ENCODE data around the gene L3MBTL4. TPM values are rescaled to one million over a fixed set of nuclear protein-coding genes. Genes with fewer than 3 reads are reported as not detected.

Gene L3MBTL4
- total RNA-seq, 1 experiment from 2014 or later, result not detected

DNA sequence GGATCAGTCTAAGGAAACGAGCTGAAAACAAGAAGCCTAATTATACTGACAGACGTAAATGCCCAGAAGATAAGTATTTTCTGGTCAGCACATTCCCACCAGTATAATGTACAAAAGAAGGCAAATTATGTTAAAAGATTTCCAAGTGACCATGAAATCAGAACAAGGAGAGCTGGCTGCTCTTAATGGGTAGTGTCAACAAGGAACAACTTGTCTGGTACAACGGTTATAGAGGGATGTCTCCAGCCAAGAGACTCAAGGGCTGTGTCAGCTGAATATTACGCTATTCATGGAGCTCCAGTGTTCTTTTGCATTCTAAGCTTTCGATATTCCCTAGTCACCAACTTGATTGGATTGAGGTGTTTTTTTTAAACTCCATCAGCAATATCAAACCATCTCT, 8.6 kb upstream of the L3MBTL4 start:
- DNase-seq (ENCODE audit: low spot score), result no peak

GRCh38 chr18:6414118-6414722, 491 bp downstream of the L3MBTL4 start:
- ChIA-PET POLR2A (ENCODE audit: low non-redundant PET) (no interaction called here), CTCF (no interaction called here)
- Histone ChIP-seq H3K27ac (ENCODE audit: low read depth, low read length, poor library complexity, severe bottlenecking) (no peak overlapping the region), H3K27me3 (replicated peaks; ENCODE audit: insufficient read depth, low read depth, low read length, poor library complexity) (no peaks in the 10 kb centered on the region), H3K36me3 (ENCODE audit: insufficient read depth, low read length, poor library complexity, severe bottlenecking) (no peaks in the 10 kb centered on the region), H3K9me3 (ENCODE audit: low read depth, low read length, poor library complexity, severe bottlenecking) (peaks cover 19% of the 10 kb centered on the region), H3K4me1 (ENCODE audit: insufficient read depth, low read length, poor library complexity, severe bottlenecking) (no peaks in the 10 kb centered on the region), H3K4me3 (ENCODE audit: low read depth, low read length, poor library complexity, severe bottlenecking) (no peak overlapping the region)
- intact Hi-C loops (cut with micrococcal nuclease; ENCODE audit: unreplicated experiment), result no loop called here
- TF ChIP-seq, protein P1, sequence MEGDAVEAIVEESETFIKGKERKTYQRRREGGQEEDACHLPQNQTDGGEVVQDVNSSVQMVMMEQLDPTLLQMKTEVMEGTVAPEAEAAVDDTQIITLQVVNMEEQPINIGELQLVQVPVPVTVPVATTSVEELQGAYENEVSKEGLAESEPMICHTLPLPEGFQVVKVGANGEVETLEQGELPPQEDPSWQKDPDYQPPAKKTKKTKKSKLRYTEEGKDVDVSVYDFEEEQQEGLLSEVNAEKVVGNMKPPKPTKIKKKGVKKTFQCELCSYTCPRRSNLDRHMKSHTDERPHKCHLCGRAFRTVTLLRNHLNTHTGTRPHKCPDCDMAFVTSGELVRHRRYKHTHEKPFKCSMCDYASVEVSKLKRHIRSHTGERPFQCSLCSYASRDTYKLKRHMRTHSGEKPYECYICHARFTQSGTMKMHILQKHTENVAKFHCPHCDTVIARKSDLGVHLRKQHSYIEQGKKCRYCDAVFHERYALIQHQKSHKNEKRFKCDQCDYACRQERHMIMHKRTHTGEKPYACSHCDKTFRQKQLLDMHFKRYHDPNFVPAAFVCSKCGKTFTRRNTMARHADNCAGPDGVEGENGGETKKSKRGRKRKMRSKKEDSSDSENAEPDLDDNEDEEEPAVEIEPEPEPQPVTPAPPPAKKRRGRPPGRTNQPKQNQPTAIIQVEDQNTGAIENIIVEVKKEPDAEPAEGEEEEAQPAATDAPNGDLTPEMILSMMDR (conservative IDR thresholded peaks at IDR 0.05; ENCODE audit: low read depth, low read length), result no peak
- DNase-seq (ENCODE audit: low spot score), result no peak
- no TSS peak for BruUV-seq (replicated peaks)

More for the DNA sequence above, 8.6 kb upstream of the L3MBTL4 start:
- TF ChIP-seq, protein P1 (conservative IDR thresholded peaks at IDR 0.05; ENCODE audit: low read depth, low read length), result no peak
- TF ChIP-seq EZH2 (IDR thresholded peaks at IDR 0.05; ENCODE audit: borderline replicate concordance, low read depth, low read length, poor library complexity, severe bottlenecking), result no peak
- intact Hi-C loops (cut with micrococcal nuclease; ENCODE audit: unreplicated experiment), result no loop called here
- no peaks in the 10 kb centered on the region for H3K27me3 ChIP-seq (replicated peaks; ENCODE audit: insufficient read depth, low read depth, low read length, poor library complexity)
- no peak overlapping the region for H3K27ac ChIP-seq (ENCODE audit: low read depth, low read length, poor library complexity, severe bottlenecking)
- peaks cover 31% of the 10 kb centered on the region for H3K9me3 ChIP-seq (ENCODE audit: low read depth, low read length, poor library complexity, severe bottlenecking)
- no peaks in the 10 kb centered on the region for H3K4me1 ChIP-seq (ENCODE audit: insufficient read depth, low read length, poor library complexity, severe bottlenecking)
- ChIA-PET CTCF (no interaction called here), POLR2A (ENCODE audit: low non-redundant PET) (no interaction called here)
- H3K4me3 ChIP-seq (ENCODE audit: low read depth, low read length, poor library complexity, severe bottlenecking), result no peak overlapping the region
- H3K36me3 ChIP-seq (ENCODE audit: insufficient read depth, low read length, poor library complexity, severe bottlenecking), result no peaks in the 10 kb centered on the region
- BruUV-seq (replicated peaks), result no TSS peak

- no peak overlapping the region for H3K4me3 ChIP-seq (ENCODE audit: low read depth, low read length, poor library complexity, severe bottlenecking)
- peaks cover 20% of the 10 kb centered on the region for H3K9me3 ChIP-seq (ENCODE audit: low read depth, low read length, poor library complexity, severe bottlenecking)
- no peaks in the 10 kb centered on the region for H3K27me3 ChIP-seq (replicated peaks; ENCODE audit: insufficient read depth, low read depth, low read length, poor library complexity)
- no peak for DNase-seq (ENCODE audit: low spot score)
- CTCF ChIA-PET, result no interaction called here
- intact Hi-C loops (cut with micrococcal nuclease; ENCODE audit: unreplicated experiment), result no loop called here
- H3K36me3 ChIP-seq (ENCODE audit: insufficient read depth, low read length, poor library complexity, severe bottlenecking), result no peaks in the 10 kb centered on the region
- no peaks in the 10 kb centered on the region for H3K4me1 ChIP-seq (ENCODE audit: insufficient read depth, low read length, poor library complexity, severe bottlenecking)
- POLR2A ChIA-PET (ENCODE audit: low non-redundant PET), result no interaction called here
- H3K27ac ChIP-seq (ENCODE audit: low read depth, low read length, poor library complexity, severe bottlenecking), result no peak overlapping the region
- no peak for TF ChIP-seq EZH2 (IDR thresholded peaks at IDR 0.05; ENCODE audit: borderline replicate concordance, low read depth, low read length, poor library complexity, severe bottlenecking)
- TF ChIP-seq, protein P1 (conservative IDR thresholded peaks at IDR 0.05; ENCODE audit: low read depth, low read length), result no peak
- no TSS peak for BruUV-seq (replicated peaks)
Observed at GRCh38 chr18:6413579-6414117, 1.1 kb downstream of the L3MBTL4 start.
